ENCODE data around the gene NKD1.

Gene NKD1

DNA sequence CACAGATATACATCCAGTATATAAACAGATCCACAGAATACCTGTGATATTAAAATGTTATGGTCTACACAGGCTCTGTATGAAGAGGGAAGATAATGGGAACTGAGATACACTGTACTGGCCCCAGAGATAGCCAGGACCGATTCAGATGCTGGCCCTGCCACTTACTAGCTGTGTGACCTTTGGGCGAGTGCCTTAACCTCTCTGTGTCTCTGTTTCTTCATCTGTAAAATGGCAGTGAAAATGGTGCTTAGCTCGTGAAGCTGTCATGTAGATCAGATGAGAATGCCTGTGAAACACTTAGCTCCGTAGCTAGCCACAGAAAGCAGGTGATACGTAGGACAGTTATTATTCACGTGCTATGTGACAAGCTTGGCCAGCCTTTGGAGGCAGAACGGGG lies 22.2 kb downstream of the NKD1 start:
- in situ Hi-C loops (cut with HindIII; ENCODE audit: low sequenced_read_pairs), result no loop called here
- no peak overlapping the region for H3K4me3 ChIP-seq (ENCODE audit: low read depth, low read length)
- DNase-seq (ENCODE audit: low read depth, low spot score), result no peak
- TF ChIP-seq CTCF (IDR thresholded peaks at IDR 0.05; ENCODE audit: low read depth, low read length), result no peak

- no peak overlapping the region for H3K4me3 ChIP-seq (ENCODE audit: low read depth, low read length)
- no peak for DNase-seq (ENCODE audit: low read depth, low spot score)
- no peak for TF ChIP-seq CTCF (IDR thresholded peaks at IDR 0.05; ENCODE audit: low read depth, low read length)
- in situ Hi-C loops (cut with HindIII; ENCODE audit: low sequenced_read_pairs), result no loop called here
These were observed 22.8 kb downstream of the NKD1 start for GRCh38 chr16:50570808-50571598.

DNA sequence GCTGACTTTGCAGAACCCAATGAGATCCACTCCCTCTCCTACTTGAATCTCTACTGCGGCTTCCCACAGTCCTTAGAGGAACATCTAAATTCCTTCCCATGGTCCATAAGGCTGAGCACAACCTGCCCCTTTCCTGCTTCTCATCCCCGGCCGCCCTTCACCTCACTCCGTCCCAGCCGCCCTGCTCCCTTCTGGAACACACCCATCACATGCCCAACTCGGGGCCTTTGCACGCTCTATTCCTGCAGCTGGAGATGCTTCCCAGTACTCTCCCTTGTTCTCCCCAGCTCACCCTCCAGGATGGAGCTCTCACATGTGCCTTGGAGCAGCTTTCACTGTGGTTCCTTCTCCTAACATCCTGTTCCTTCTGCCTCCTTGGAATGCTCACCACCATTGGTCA lies 23.6 kb downstream of the NKD1 start:
- in situ Hi-C loops (cut with HindIII; ENCODE audit: low sequenced_read_pairs), result no loop called here
- no peak overlapping the region for H3K4me3 ChIP-seq (ENCODE audit: low read depth, low read length)
- no peak for DNase-seq (ENCODE audit: low read depth, low spot score)
- TF ChIP-seq CTCF (IDR thresholded peaks at IDR 0.05; ENCODE audit: low read depth, low read length), result no peak

DNA sequence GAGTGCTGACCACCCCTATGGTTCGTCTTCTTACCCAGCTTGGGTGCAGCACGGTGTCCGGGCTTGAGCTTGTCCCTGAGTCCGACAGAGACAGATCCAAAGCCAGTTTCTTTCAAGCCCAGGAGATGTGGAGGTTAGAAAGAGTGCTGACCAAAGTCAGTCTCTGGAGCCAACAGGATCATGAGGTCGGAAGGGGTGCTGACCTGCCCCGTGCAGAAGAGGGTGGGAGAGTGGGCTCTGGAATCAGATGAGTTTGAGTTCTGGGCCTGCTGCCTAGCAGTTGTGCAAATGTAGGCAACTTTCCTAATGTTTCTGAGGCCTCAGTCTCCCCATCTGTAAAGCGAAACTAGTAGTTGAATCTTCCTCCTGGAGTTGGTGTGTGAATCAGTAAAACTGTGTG lies 24.5 kb downstream of the NKD1 start:
- TF ChIP-seq CTCF (IDR thresholded peaks at IDR 0.05; ENCODE audit: low read depth, low read length), result no peak
- no peak overlapping the region for H3K4me3 ChIP-seq (ENCODE audit: low read depth, low read length)
- in situ Hi-C loops (cut with HindIII; ENCODE audit: low sequenced_read_pairs), result no loop called here
- no peak for DNase-seq (ENCODE audit: low read depth, low spot score)

DNA sequence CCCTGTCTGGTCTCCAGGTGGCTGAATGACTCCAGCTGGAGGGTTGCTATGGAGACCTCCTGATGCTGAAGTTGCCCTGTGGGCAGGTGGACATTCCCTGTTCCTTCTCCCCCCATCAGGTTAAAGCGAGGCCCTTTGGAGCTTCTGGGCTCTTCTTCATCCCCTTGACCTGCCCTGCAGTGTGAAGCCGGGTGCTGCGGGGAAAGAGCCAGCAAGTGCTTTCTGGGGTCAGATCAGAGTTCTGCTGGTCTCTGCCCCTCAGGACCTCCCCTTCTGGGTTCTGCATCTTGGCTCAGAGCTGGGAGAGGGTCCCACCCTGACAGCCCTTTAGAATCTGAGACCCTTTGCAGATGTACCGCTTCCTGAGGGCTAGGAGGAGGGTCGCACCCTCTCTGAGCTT lies 25.1 kb downstream of the NKD1 start:
- H3K4me3 ChIP-seq (ENCODE audit: low read depth, low read length), result no peak overlapping the region
- DNase-seq (ENCODE audit: low read depth, low spot score), result no peak
- no peak for TF ChIP-seq CTCF (IDR thresholded peaks at IDR 0.05; ENCODE audit: low read depth, low read length)
- in situ Hi-C loops (cut with HindIII; ENCODE audit: low sequenced_read_pairs), result no loop called here

GRCh38 chr16:50573947-50574744 lies 25.9 kb downstream of the NKD1 start:
- TF ChIP-seq CTCF (IDR thresholded peaks at IDR 0.05; ENCODE audit: low read depth, low read length), result no peak
- H3K4me3 ChIP-seq (ENCODE audit: low read depth, low read length), result no peak overlapping the region
- in situ Hi-C loops (cut with HindIII; ENCODE audit: low sequenced_read_pairs), result no loop called here
- no peak for DNase-seq (ENCODE audit: low read depth, low spot score)

Data from astrocyte of the spinal cord (primary cell).